HepG2 (cell line): ENCODE measurements around the gene MYO10. TPM values are rescaled to one million over a fixed set of nuclear protein-coding genes. Genes with fewer than 3 reads are reported as not detected.

Experiments used
- ATAC-seq: fragments of 200-7000 bp; cut with Tn5 transposase; 3 replicates; pipeline ENCODE4 v1.9.1; 2020; ENCODE audit warnings: mild to moderate bottlenecking, moderate library complexity
- BruUV-seq: library from RNA; stranded (reverse); fragments of 400-500 nt; replicated peaks from 2 replicates; lab custom pipeline; 2021; lab: Mats Ljungman, UMichigan
- CTCF ChIA-PET: fragments of 300-600 bp; formaldehyde crosslinking; extraction: SDS; loops from one replicate; lab custom pipeline; 2021; ENCODE audit warnings: low total read pairs, inconsistent platforms, low intra/inter-chr PET ratio; lab: Yijun Ruan, JAX
- POLR2A ChIA-PET: fragments of 350-600 bp; sonication (Branson Sonifier 250); formaldehyde crosslinking; loops from one replicate; lab custom pipeline; 2020; ENCODE audit warnings: antibody characterized with exemption, inconsistent platforms; lab: Yijun Ruan, JAX
- DNase-seq: peaks from one replicate; pipeline ENCODE4 v3.0.0-alpha.2; 2015; ENCODE audit warnings: low spot score
- FAIRE-seq: peaks from 3 replicates; lab custom pipeline; 2011; peaks lifted over from hg19 to GRCh38; lab: Jason Lieb, UNC
- H2AFZ ChIP-seq: one replicate; pipeline ENCODE4 v1.6.1; 2011; ENCODE audit warnings: low read length, inconsistent platforms
- H3K27ac ChIP-seq: fragments of 300-600 bp; 3 replicates; pipeline ENCODE4 v1.8.0; 2011; ENCODE audit warnings: mixed run types, mild to moderate bottlenecking, mixed read lengths, low read length, inconsistent platforms; ENCODE audit not compliant: insufficient read depth; ENCODE audit errors: extremely low read length
- H3K27me3 ChIP-seq, 2 experiments: fragments of 200-600 bp in 1 of 2; 2 replicates in 1 of 2; 3 replicates in 1 of 2; pipeline versions ENCODE4 v1.6.0 to v1.8.0; 2011; ENCODE audit warnings: low read length in 2 of 2, mild to moderate bottlenecking in 2 of 2, moderate library complexity in 2 of 2, inconsistent platforms in 1 of 2; ENCODE audit not compliant: insufficient read depth in 2 of 2, control insufficient read depth in 1 of 2
- H3K36me3 ChIP-seq, 2 experiments: fragments of 200-600 bp in 1 of 2; replicated peaks in 1 of 2; 2 replicates in 1 of 2; 3 replicates in 1 of 2; pipeline versions ENCODE4 v1.5.1 to v1.8.0; 2011; ENCODE audit warnings: low read length in 2 of 2, inconsistent platforms in 1 of 2; ENCODE audit not compliant: insufficient read depth in 2 of 2, control insufficient read depth in 1 of 2
- H3K4me1 ChIP-seq: 2 replicates; pipeline ENCODE4 v1.5.1; 2012; ENCODE audit warnings: low read length, inconsistent platforms; ENCODE audit not compliant: insufficient read depth
- H3K4me2 ChIP-seq: 2 replicates; pipeline ENCODE4 v1.6.0; 2011; ENCODE audit warnings: low read depth, low read length, inconsistent platforms
- H3K4me3 ChIP-seq, 3 experiments: fragments of 200-600 bp in 1 of 3; sonication (generic), shearing (Covaris generic) in 1 of 3; replicated peaks in 1 of 3; 2 replicates each; pipeline ENCODE4 v1.5.1; 2011 to 2016; ENCODE audit warnings: low read length in 3 of 3, inconsistent platforms in 2 of 3, low read depth in 2 of 3, mild to moderate bottlenecking in 2 of 3, control low read depth in 1 of 3, mixed read lengths in 1 of 3; ENCODE audit not compliant: insufficient read depth in 1 of 3
- H3K79me2 ChIP-seq: one replicate; pipeline ENCODE4 v1.6.1; 2011; ENCODE audit warnings: low read length, inconsistent platforms; ENCODE audit not compliant: insufficient read depth
- H3K9ac ChIP-seq: 2 replicates; pipeline ENCODE4 v1.6.0; 2011; ENCODE audit warnings: mild to moderate bottlenecking, low read depth, low read length, inconsistent platforms; ENCODE audit not compliant: insufficient read depth
- H3K9me3 ChIP-seq: 2 replicates; pipeline ENCODE4 v1.5.1; 2012; ENCODE audit warnings: mild to moderate bottlenecking, low read length
- H4K20me1 ChIP-seq: 2 replicates; pipeline ENCODE4 v1.6.0; 2011; ENCODE audit warnings: inconsistent platforms, mild to moderate bottlenecking, low read length, moderate library complexity; ENCODE audit not compliant: insufficient read depth
- CBFB ChIP-seq: sonication (generic); formaldehyde crosslinking; IDR thresholded peaks from 2 replicates; pipeline ENCODE4 v1.4.0; 2020; ENCODE audit warnings: missing genetic modification reagents
- FOXP1 ChIP-seq, 2 experiments: fragments of 450-650 bp in 1 of 2; IDR thresholded peaks; 2 replicates each; pipeline ENCODE4 v1.6.1; 2017 to 2018; ENCODE audit warnings: antibody characterized with exemption in 1 of 2
- HMGA1 ChIP-seq: sonication (generic); formaldehyde crosslinking; conservative IDR thresholded peaks from 2 replicates; pipeline ENCODE4 v1.4.0; 2020; ENCODE audit warnings: missing genetic modification reagents
- JUN ChIP-seq: sonication (generic); formaldehyde crosslinking; IDR thresholded peaks from 2 replicates; pipeline ENCODE4 v1.4.0; 2020; ENCODE audit warnings: mild to moderate bottlenecking, missing genetic modification reagents
- MEIS1 ChIP-seq: sonication (generic); formaldehyde crosslinking; IDR thresholded peaks from 2 replicates; pipeline ENCODE4 v1.9.0; 2021; ENCODE audit warnings: mild to moderate bottlenecking, missing genetic modification reagents, moderate library complexity, borderline replicate concordance
- MTA1 ChIP-seq: sonication (generic); formaldehyde crosslinking; IDR thresholded peaks from 2 replicates; pipeline ENCODE4 v1.4.0; 2020; ENCODE audit warnings: missing genetic modification reagents, mild to moderate bottlenecking, borderline replicate concordance
- NCOR1 ChIP-seq: fragments of 200-600 bp; sonication (generic); IDR thresholded peaks from 2 replicates; pipeline ENCODE4 v1.7.0; 2017; ENCODE audit warnings: antibody characterized with exemption, low read length, borderline replicate concordance
- PCBP2 ChIP-seq: fragments of 200-400 bp; formaldehyde crosslinking; optimal IDR thresholded peaks from 2 replicates; pipeline ENCODE3; 2018; ENCODE audit warnings: low read length, low read depth; ENCODE audit not compliant: poor library complexity, severe bottlenecking
- RBFOX2 ChIP-seq: fragments of 200-400 bp; formaldehyde crosslinking; IDR thresholded peaks from 2 replicates; pipeline ENCODE4 v1.6.1; 2017; ENCODE audit warnings: low read depth, mild to moderate bottlenecking, low read length
- STAT5B ChIP-seq: sonication (generic); formaldehyde crosslinking; IDR thresholded peaks from 2 replicates; pipeline ENCODE4 v1.4.0; 2020; ENCODE audit warnings: missing genetic modification reagents
- ZFP36L1 ChIP-seq: sonication (generic); formaldehyde crosslinking; IDR thresholded peaks from 2 replicates; pipeline ENCODE4 v1.8.0; 2022; ENCODE audit warnings: mild to moderate bottlenecking, missing genetic modification reagents, moderate library complexity
- ZFYVE20 ChIP-seq: sonication (generic); formaldehyde crosslinking; IDR thresholded peaks from 2 replicates; pipeline ENCODE4 v1.8.0; 2023; ENCODE audit warnings: low read depth, mild to moderate bottlenecking, moderate library complexity, missing genetic modification reagents, borderline replicate concordance
- ZKSCAN5 ChIP-seq: sonication (generic); formaldehyde crosslinking; IDR thresholded peaks from 2 replicates; pipeline ENCODE4 v1.5.1; 2020; ENCODE audit warnings: mild to moderate bottlenecking, missing genetic modification reagents
- ZKSCAN8 ChIP-seq: IDR thresholded peaks from 2 replicates; pipeline ENCODE4 v1.6.1; 2016; ENCODE audit warnings: borderline replicate concordance, missing genetic modification reagents, missing compliant biosample characterization
- ZNF564 ChIP-seq: sonication (generic); formaldehyde crosslinking; IDR thresholded peaks from 2 replicates; pipeline ENCODE4 v1.8.1; 2023; ENCODE audit warnings: mild to moderate bottlenecking, missing genetic modification reagents
- ZNF678 ChIP-seq: sonication (generic); formaldehyde crosslinking; IDR thresholded peaks from 2 replicates; pipeline ENCODE4 v1.4.0; 2020; ENCODE audit warnings: mild to moderate bottlenecking, missing genetic modification reagents
- ZNF883 ChIP-seq: sonication (generic); formaldehyde crosslinking; IDR thresholded peaks from 2 replicates; pipeline ENCODE4 v1.5.1; 2020; ENCODE audit warnings: mild to moderate bottlenecking, missing genetic modification reagents; ENCODE audit errors: not compliant biosample characterization
- WGBS: methylation state at CpG from one replicate; pipeline ENCODE4 v1.1.6; 2017; ENCODE audit warnings: low lambda C conversion rate; 5-methylcytosine and 5-hydroxymethylcytosine counted together
- in situ Hi-C: cut with HindIII; loops from 2 replicates; pipeline ENCODE4 v1.10.0; 2017; ENCODE audit warnings: low pct_unique_long_range_greater_than_20kb; ENCODE audit not compliant: extremely low pct_ligation_motif_present
- intact Hi-C: fragments of 100-400 bp; cut with micrococcal nuclease; formaldehyde crosslinking; loops from one replicate; pipeline ENCODE4 v1.10.0; 2022; ENCODE audit not compliant: unreplicated experiment
- polyA plus RNA-seq, 8 experiments: library from polyadenylated mRNA; depleted of rRNA in 3 of 8; stranded (reverse) in 7 of 8; unstranded in 1 of 8; fragments of >200 nt; fragmentation: Illumina TruSeq in 4 of 8; extraction: Trizol in 4 of 8; gene quantifications; 2 replicates each; pipeline versions ENCODE4 v1.2.1 to v1.2.3, GENCODE V29; 2011 to 2016; ENCODE audit warnings: low read depth in 4 of 8, missing spikeins in 1 of 8, mixed read lengths in 1 of 8; ENCODE audit not compliant: insufficient read depth in 1 of 8
- total RNA-seq, 5 experiments: library from RNA; depleted of rRNA; stranded (reverse); fragments of >200 nt; fragmentation: Illumina TruSeq; extraction: Trizol; gene quantifications; 2 replicates each; pipeline ENCODE4 v1.2.3, GENCODE V29; 2016; ENCODE audit warnings: low read depth in 1 of 5
- TF ChIP-seq, protein P1 (sequence below): sonication (generic); formaldehyde crosslinking; IDR thresholded peaks from 2 replicates; pipeline ENCODE4 v1.4.0; 2020; ENCODE audit warnings: missing genetic modification reagents; ENCODE audit errors: not compliant biosample characterization
- TF ChIP-seq, protein P2 (sequence below): sonication (generic); formaldehyde crosslinking; IDR thresholded peaks from 2 replicates; pipeline ENCODE4 v1.5.0; 2020; ENCODE audit warnings: mild to moderate bottlenecking, missing genetic modification reagents, moderate library complexity

Gene MYO10
- total and polyA plus RNA-seq, 2 of the 13 experiments (the other 11 are each of a cell fraction or from before 2014, with no cell fraction given) = 4.5 to 14.0 TPM

DNA sequence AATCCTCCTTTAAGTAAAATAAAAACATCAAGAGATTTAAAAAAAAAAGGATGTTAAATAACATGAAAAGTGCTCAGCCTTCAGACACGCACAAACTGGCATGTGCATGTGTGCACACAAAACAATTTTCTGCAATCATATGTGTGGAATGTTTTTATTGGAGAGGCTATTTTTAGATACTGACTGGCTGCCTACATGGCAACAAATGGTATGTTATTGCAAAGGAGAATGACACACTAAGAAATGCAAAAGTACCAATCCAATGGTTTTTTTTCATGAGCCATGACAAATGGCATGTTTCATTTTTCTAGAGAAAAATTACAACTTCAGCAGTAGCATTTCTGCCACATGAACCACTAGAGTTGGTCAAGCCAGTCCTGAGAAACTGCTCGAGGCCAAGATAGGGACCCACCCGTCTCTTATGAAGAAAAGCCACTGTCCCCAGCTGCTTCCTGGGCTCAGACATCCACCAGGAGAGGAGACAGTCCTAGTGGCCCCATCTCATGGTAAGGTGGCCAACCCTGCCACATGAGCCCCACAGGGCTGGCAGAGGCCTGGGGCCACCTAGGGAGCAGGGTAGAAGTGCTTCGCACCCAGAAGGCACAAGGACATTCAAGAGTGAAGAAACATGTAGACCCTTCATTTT lies 116.4 kb downstream of the MYO10 start:
- no peak for DNase-seq
- no peak overlapping the region for H3K9ac ChIP-seq
- H3K9me3 ChIP-seq = no peaks in the 10 kb centered on the region
- TF ChIP-seq STAT5B (CRISPR knock-in tag) = no peak
- TF ChIP-seq ZFYVE20 = no peak
- no peak for TF ChIP-seq ZNF678 (CRISPR knock-in tag)
- TF ChIP-seq, protein P1, sequence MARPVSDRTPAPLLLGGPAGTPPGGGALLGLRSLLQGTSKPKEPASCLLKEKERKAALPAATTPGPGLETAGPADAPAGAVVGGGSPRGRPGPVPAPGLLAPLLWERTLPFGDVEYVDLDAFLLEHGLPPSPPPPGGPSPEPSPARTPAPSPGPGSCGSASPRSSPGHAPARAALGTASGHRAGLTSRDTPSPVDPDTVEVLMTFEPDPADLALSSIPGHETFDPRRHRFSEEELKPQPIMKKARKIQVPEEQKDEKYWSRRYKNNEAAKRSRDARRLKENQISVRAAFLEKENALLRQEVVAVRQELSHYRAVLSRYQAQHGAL (CRISPR knock-in tag) = no peak
- TF ChIP-seq HMGA1 (CRISPR knock-in tag) = no peak
- no peak for TF ChIP-seq ZKSCAN5 (CRISPR knock-in tag)
- no peak for TF ChIP-seq CBFB (CRISPR knock-in tag)
- TF ChIP-seq RBFOX2 = no peak
- TF ChIP-seq ZKSCAN8 (CRISPR knock-in tag) = no peak
- TF ChIP-seq PCBP2 = no peak
- TF ChIP-seq, protein P2, sequence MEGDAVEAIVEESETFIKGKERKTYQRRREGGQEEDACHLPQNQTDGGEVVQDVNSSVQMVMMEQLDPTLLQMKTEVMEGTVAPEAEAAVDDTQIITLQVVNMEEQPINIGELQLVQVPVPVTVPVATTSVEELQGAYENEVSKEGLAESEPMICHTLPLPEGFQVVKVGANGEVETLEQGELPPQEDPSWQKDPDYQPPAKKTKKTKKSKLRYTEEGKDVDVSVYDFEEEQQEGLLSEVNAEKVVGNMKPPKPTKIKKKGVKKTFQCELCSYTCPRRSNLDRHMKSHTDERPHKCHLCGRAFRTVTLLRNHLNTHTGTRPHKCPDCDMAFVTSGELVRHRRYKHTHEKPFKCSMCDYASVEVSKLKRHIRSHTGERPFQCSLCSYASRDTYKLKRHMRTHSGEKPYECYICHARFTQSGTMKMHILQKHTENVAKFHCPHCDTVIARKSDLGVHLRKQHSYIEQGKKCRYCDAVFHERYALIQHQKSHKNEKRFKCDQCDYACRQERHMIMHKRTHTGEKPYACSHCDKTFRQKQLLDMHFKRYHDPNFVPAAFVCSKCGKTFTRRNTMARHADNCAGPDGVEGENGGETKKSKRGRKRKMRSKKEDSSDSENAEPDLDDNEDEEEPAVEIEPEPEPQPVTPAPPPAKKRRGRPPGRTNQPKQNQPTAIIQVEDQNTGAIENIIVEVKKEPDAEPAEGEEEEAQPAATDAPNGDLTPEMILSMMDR = no peak
- TF ChIP-seq MTA1 (CRISPR knock-in tag) = no peak
- TF ChIP-seq MEIS1 (CRISPR knock-in tag) = no peak
- no peak for TF ChIP-seq FOXP1 (IDR thresholded peaks at IDR 0.05)
- TF ChIP-seq FOXP1 (CRISPR knock-in tag; IDR thresholded peaks at IDR 0.05) = no peak
- no peak for TF ChIP-seq NCOR1
- TF ChIP-seq ZNF564 = no peak
- TF ChIP-seq JUN = no peak
- no peak for TF ChIP-seq ZNF883 (CRISPR knock-in tag)
- TF ChIP-seq ZFP36L1 (CRISPR knock-in tag) = no peak
- no peaks in the 10 kb centered on the region for H3K79me2 ChIP-seq
- no peak overlapping the region for H3K27ac ChIP-seq
- intact Hi-C loops (no loop called here), in situ Hi-C loops (no loop called here)
- 76% methylated on average over 4 of the region's 4 CpGs for WGBS
- H3K27me3 ChIP-seq = no peaks in the 10 kb centered on the region
- ATAC-seq = no peak
- ChIA-PET POLR2A (no interaction called here), CTCF (no interaction called here)
- no peaks in the 10 kb centered on the region for H3K36me3 ChIP-seq
- H3K4me2 ChIP-seq = no peak overlapping the region
- no peak for FAIRE-seq
- H2AFZ ChIP-seq = no peak overlapping the region
- peaks cover 8% of the 10 kb centered on the region for H3K4me1 ChIP-seq
- H4K20me1 ChIP-seq = no peaks in the 10 kb centered on the region
- BruUV-seq = no TSS peak
- H3K4me3 ChIP-seq = no peak overlapping the region
